GM18499 (cell line): ENCODE measurements around the gene IDUA.

ENCODE experiments used
- ATAC-seq: cut with Tn5 transposase; IDR thresholded peaks from one replicate; pipeline ENCODE4 v1.9.1; 2021; ENCODE audit warnings: moderate number of reproducible peaks; ENCODE audit not compliant: insufficient read depth, unreplicated experiment

Gene IDUA

GRCh38 chr4:955931-956381 is 30.9 kb upstream of the IDUA start:
- no peak for ATAC-seq

GRCh38 chr4:956531-957230 is 30.2 kb upstream of the IDUA start:
- no peak for ATAC-seq

GRCh38 chr4:957231-957580 is 29.6 kb upstream of the IDUA start:
- no peak for ATAC-seq

GRCh38 chr4:957581-958313 is 29.1 kb upstream of the IDUA start:
- no peak for ATAC-seq

GRCh38 chr4:958314-958665 is 28.6 kb upstream of the IDUA start:
- ATAC-seq: no peak

GRCh38 chr4:958696-959337 is 28.0 kb upstream of the IDUA start:
- ATAC-seq: no peak

- no peak for ATAC-seq
Measured at GRCh38 chr4:959338-960139, 27.3 kb upstream of the IDUA start.

GRCh38 chr4:960140-960635 is 26.7 kb upstream of the IDUA start:
- ATAC-seq: no peak

GRCh38 chr4:960636-961350 is 26.1 kb upstream of the IDUA start:
- no peak for ATAC-seq

GRCh38 chr4:961351-962230 is 25.3 kb upstream of the IDUA start:
- no peak for ATAC-seq

GRCh38 chr4:962231-963208 is 24.3 kb upstream of the IDUA start:
- ATAC-seq: no peak

GRCh38 chr4:963276-964225 is 23.3 kb upstream of the IDUA start:
- no peak for ATAC-seq

GRCh38 chr4:964346-965025 is 22.4 kb upstream of the IDUA start:
- no peak for ATAC-seq

- no peak for ATAC-seq
Measured at GRCh38 chr4:965048-965765, 21.6 kb upstream of the IDUA start.

GRCh38 chr4:965766-966134 is 21.1 kb upstream of the IDUA start:
- ATAC-seq: no peak
